GM12801 (cell line): ENCODE data around the gene SP110.

ENCODE experiments used
- TF ChIP-seq, protein P1 (sequence below): IDR thresholded peaks from one replicate; pipeline ENCODE4 v1.5.1; 2011; ENCODE audit warnings: control low read depth; ENCODE audit not compliant: insufficient read length; ENCODE audit errors: extremely low read depth

Gene SP110

GRCh38 chr2:230152334-230152733, 67.5 kb downstream of the SP110 start:
- TF ChIP-seq, protein P1, sequence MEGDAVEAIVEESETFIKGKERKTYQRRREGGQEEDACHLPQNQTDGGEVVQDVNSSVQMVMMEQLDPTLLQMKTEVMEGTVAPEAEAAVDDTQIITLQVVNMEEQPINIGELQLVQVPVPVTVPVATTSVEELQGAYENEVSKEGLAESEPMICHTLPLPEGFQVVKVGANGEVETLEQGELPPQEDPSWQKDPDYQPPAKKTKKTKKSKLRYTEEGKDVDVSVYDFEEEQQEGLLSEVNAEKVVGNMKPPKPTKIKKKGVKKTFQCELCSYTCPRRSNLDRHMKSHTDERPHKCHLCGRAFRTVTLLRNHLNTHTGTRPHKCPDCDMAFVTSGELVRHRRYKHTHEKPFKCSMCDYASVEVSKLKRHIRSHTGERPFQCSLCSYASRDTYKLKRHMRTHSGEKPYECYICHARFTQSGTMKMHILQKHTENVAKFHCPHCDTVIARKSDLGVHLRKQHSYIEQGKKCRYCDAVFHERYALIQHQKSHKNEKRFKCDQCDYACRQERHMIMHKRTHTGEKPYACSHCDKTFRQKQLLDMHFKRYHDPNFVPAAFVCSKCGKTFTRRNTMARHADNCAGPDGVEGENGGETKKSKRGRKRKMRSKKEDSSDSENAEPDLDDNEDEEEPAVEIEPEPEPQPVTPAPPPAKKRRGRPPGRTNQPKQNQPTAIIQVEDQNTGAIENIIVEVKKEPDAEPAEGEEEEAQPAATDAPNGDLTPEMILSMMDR, result no peak

DNA sequence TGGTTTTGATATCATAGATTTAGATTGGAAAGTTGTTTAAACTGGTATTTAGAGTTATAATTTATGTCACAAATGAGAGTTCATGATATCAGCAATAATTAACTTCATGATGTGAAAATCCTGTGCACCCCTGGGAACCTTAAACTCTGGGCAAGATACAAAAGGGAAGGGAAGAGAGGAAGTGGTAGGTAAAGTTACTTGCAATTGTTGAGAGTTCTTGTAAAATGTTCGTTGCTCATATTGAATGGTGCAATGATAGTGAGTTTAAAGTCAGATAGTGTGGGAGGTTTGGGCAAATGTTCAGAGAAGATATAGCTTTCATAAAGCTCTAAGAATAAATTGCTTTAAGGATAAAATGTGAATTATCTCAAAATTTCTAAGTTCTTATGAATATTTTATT, 75.4 kb downstream of the SP110 start:
- TF ChIP-seq, protein P1, result no peak

DNA sequence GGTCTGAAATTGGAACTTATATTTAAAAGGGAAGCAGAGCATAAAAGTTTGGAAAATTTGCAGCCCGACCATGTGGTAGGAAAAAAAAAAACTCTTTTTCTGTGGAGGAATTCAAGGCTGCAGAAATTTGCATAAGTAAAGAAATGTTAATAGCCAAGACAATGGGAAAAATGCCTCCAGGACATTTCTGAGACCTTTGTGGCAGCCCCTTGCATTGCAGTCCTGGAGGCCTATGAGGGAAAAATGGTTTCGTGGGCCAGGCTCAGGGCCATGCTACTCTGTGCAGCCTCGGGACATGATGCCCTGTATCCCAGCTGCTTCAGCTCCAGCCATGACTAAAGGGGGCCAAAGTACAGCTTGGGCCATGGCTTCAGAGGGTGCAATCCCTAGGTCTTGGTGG, 79.1 kb downstream of the SP110 start:
- TF ChIP-seq, protein P1, result no peak

DNA sequence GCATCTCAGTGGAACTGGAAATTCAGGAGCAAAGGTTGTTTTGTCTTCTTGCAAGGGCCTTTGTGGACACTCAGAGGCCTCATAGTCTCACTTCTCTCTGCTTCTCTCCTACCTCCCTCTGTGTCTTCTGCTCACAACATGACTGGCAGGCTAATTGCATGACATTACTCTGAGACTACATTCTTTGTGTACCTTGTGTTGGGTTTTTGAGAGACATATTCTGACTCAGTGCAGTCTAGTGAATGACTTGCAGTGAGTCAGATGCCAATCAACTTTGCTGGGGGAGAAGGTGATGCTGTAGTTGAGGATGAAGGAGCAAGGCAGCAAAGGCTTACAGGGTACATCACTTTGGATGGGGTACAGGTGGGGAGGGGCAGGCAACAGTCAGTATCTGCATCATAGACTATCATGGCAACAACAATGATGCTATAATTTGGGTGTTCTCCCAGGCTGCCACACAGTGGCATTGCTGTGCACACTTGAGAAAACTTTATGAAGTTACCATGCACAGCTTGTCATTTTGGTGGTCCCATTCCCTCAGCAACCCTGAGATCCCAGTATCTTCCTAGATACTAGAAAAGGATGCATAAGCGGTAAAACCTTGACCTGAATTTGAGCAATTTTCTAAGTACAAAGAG, 81.8 kb downstream of the SP110 start:
- TF ChIP-seq, protein P1, result no peak

DNA sequence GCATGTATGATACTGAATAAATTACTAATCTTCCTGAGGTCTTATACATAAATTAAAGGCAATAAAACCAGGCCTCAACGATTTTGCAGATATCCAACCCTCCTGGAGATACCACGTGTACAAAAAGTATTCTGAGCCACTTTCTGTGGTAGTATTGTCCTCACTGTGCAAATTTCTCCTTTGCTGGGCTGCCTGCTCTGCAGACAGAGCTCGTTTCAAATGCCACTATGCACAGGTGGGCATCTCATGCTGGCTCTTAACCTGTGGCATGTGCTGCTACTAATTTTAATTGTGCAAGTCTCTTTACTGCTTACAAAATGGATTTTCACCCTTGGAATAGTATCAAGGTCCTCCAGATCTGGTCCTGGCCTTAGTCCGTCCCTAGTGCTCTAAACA, 84.7 kb downstream of the SP110 start:
- TF ChIP-seq, protein P1, result no peak

GRCh38 chr2:230134496-230135129, 85.2 kb downstream of the SP110 start:
- TF ChIP-seq, protein P1, result no peak

- TF ChIP-seq, protein P1, result no peak
Measured at GRCh38 chr2:230131366-230131765, 88.4 kb downstream of the SP110 start.
